ENCODE data around the gene NEK1. TPM values are rescaled to one million over a fixed set of nuclear protein-coding genes. Genes with fewer than 3 reads are reported as not detected.

The NEK1 gene
- total and polyA plus RNA-seq, 2 donors (not counting 3 experiments of a cell fraction or from before 2014, with no cell fraction given): 2.6 to 10.1 TPM

- H3K9ac ChIP-seq (replicated peaks; ENCODE audit: extremely low read depth, insufficient read depth, low read length): no peak overlapping the region
- H4K20me1 ChIP-seq (replicated peaks; ENCODE audit: control insufficient read depth, extremely low read depth, insufficient read depth, low read length): no peaks in the 10 kb centered on the region
- no peak overlapping the region for H2AFZ ChIP-seq (ENCODE audit: low read depth, low read length)
- H3K27me3 ChIP-seq (ENCODE audit: control insufficient read depth in 2 of 2, insufficient read depth in 2 of 2, low read length in 2 of 2): no peaks in the 10 kb centered on the region
- H3K4me1 ChIP-seq (ENCODE audit: control insufficient read depth, extremely low read depth, insufficient read depth, low read length): no peaks in the 10 kb centered on the region
- ChIA-PET CTCF (interaction anchor here (1.4 kb wide), 2 partner anchors 12 to 27 kb away, joined by 3 read pairs; no protein-coding TSS in a partner anchor), POLR2A (no interaction called here)
- BruUV-seq (replicated peaks): no TSS peak
- no peaks in the 10 kb centered on the region for H3K9me3 ChIP-seq (replicated peaks; ENCODE audit: control insufficient read depth, insufficient read depth, low read length)
- no peaks in the 10 kb centered on the region for H3K79me2 ChIP-seq (ENCODE audit: control insufficient read depth, insufficient read depth, low read length)
- no peak overlapping the region for H3K4me3 ChIP-seq (replicated peaks in 1 of 3; ENCODE audit: insufficient read depth in 1 of 3, low read depth in 1 of 3, low read length in 3 of 3)
- TF ChIP-seq CTCF (IDR thresholded peaks at IDR 0.05; ENCODE audit: extremely low read depth in 1 of 2, insufficient read depth in 1 of 2, low read depth in 1 of 2, low read length in 2 of 2) (no peak), JUN (IDR thresholded peaks at IDR 0.05; ENCODE audit: borderline replicate concordance, insufficient read depth, insufficient read length, low read depth) (no peak), POLR2AphosphoS5 (IDR thresholded peaks at IDR 0.05; ENCODE audit: insufficient read depth, low read depth, low read length) (no peak), POLR2A (IDR thresholded peaks at IDR 0.05; ENCODE audit: low read depth, low read length) (no peak), GATA2 (IDR thresholded peaks at IDR 0.05; ENCODE audit: insufficient read depth, insufficient read length, low read depth, low read length) (no peak), EZH2 (IDR thresholded peaks at IDR 0.05; ENCODE audit: borderline replicate concordance, low read depth, low read length, severe bottlenecking) (no peak), MAX (IDR thresholded peaks at IDR 0.05; ENCODE audit: insufficient read depth, insufficient read length) (no peak), MYC (IDR thresholded peaks at IDR 0.05; ENCODE audit: low read depth, low read length) (no peak), FOS (IDR thresholded peaks at IDR 0.05; ENCODE audit: borderline replicate concordance, insufficient read depth, low read length) (no peak)
- dilution Hi-C loops (cut with MboI; ENCODE audit: extremely low pct_ligation_motif_present, low sequenced_read_pairs) (no loop called here), intact Hi-C loops (cut with micrococcal nuclease) (no loop called here)
- H3K4me2 ChIP-seq (ENCODE audit: insufficient read depth, low read length): no peak overlapping the region
- H3K36me3 ChIP-seq (ENCODE audit: control insufficient read depth in 2 of 2, extremely low read depth in 1 of 2, insufficient read depth in 2 of 2, low read length in 2 of 2): no peaks in the 10 kb centered on the region
- DNase-seq (ENCODE audit: low read depth, low spot score) (no peak), FAIRE-seq (no peak)
- no peaks in the 10 kb centered on the region for H3K9me1 ChIP-seq (replicated peaks; ENCODE audit: control insufficient read depth, extremely low read depth, insufficient read depth, low read length)
- no peak overlapping the region for H3K27ac ChIP-seq (ENCODE audit: insufficient read depth, low read depth, low read length)
These were observed 227.0 kb downstream of the NEK1 start for GRCh38 chr4:169385376-169385775.

Data from endothelial cell of umbilical vein (primary cell).